ENCODE results near the gene TAS1R3. TPM values are rescaled to one million over a fixed set of nuclear protein-coding genes. Genes with fewer than 3 reads are reported as not detected.

The TAS1R3 gene
- total RNA-seq, 1 donor from 2014 or later, result 0.93 TPM

- Histone ChIP-seq H3K9me3 (replicated peaks) (no peaks in the 10 kb centered on the region), H3K4me1 (peaks cover 18% of the 10 kb centered on the region), H3K27me3 (ENCODE audit: low read depth) (no peaks in the 10 kb centered on the region), H3K4me3 (no peak overlapping the region), H3K36me3 (peaks cover 42% of the 10 kb centered on the region), H3K27ac (replicated peaks) (no peak overlapping the region)
- DNase-seq, result no peak
- no peak for TF ChIP-seq CTCF (IDR thresholded peaks at IDR 0.05; ENCODE audit: borderline replicate concordance)
- intact Hi-C loops (cut with micrococcal nuclease), result no loop called here
These were observed 36.7 kb upstream of the TAS1R3 start for GRCh38 chr1:1294250-1294890.

GRCh38 chr1:1295154-1295923 lies 35.7 kb upstream of the TAS1R3 start:
- no peaks in the 10 kb centered on the region for H3K27me3 ChIP-seq (ENCODE audit: low read depth)
- intact Hi-C loops (cut with micrococcal nuclease), result no loop called here
- H3K36me3 ChIP-seq, result peaks cover 42% of the 10 kb centered on the region
- peaks cover 18% of the 10 kb centered on the region for H3K4me1 ChIP-seq
- H3K9me3 ChIP-seq (replicated peaks), result no peaks in the 10 kb centered on the region
- TF ChIP-seq CTCF (IDR thresholded peaks at IDR 0.05; ENCODE audit: borderline replicate concordance), result no peak
- DNase-seq, result no peak
- H3K27ac ChIP-seq (replicated peaks), result no peak overlapping the region
- H3K4me3 ChIP-seq, result no peak overlapping the region

GRCh38 chr1:1296070-1297061 lies 34.7 kb upstream of the TAS1R3 start:
- DNase-seq, result no peak
- no peaks in the 10 kb centered on the region for H3K9me3 ChIP-seq (replicated peaks)
- no peaks in the 10 kb centered on the region for H3K27me3 ChIP-seq (ENCODE audit: low read depth)
- H3K4me3 ChIP-seq, result no peak overlapping the region
- peaks cover 11% of the 10 kb centered on the region for H3K4me1 ChIP-seq
- H3K27ac ChIP-seq (replicated peaks), result no peak overlapping the region
- no peak for TF ChIP-seq CTCF (IDR thresholded peaks at IDR 0.05; ENCODE audit: borderline replicate concordance)
- H3K36me3 ChIP-seq, result peaks cover 42% of the 10 kb centered on the region
- intact Hi-C loops (cut with micrococcal nuclease), result no loop called here

- DNase-seq, result no peak
- peaks cover 5% of the 10 kb centered on the region for H3K4me1 ChIP-seq
- H3K4me3 ChIP-seq, result no peak overlapping the region
- no peaks in the 10 kb centered on the region for H3K27me3 ChIP-seq (ENCODE audit: low read depth)
- H3K36me3 ChIP-seq, result peaks cover 41% of the 10 kb centered on the region
- intact Hi-C loops (cut with micrococcal nuclease), result no loop called here
- H3K27ac ChIP-seq (replicated peaks), result no peak overlapping the region
- TF ChIP-seq CTCF (IDR thresholded peaks at IDR 0.05; ENCODE audit: borderline replicate concordance), result no peak
- H3K9me3 ChIP-seq (replicated peaks), result no peaks in the 10 kb centered on the region
These were observed 33.2 kb upstream of the TAS1R3 start for GRCh38 chr1:1297802-1298424.
